Middle frontal gyrus (tissue), 1 donor: Measurements from ENCODE around the gene SERPINB13.

Experiments
- DNase-seq: peaks from one replicate; pipeline ENCODE4 v3.0.0-alpha.2; 2015; ENCODE audit warnings: low spot score; ENCODE audit errors: extremely low spot score

The SERPINB13 gene

DNA sequence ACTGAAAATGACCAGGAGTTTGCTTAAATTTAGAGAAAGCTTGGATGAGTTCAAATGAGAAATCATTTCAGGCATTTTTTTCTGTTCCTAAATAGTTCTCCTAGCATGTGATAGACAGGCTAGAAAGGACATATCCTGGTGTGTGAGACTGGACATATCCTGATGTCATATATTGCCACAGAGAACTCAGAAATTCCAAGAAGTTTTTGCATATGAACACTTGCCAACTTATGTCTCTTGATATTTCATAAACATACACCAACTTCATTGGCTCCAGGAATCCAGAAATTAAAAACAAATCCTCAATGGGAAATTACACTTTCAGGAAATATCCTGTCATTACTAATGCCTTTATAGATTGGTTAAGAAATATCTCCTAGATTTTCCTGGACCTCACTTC, 59.8 kb downstream of the SERPINB13 start:
- no peak for DNase-seq

DNA sequence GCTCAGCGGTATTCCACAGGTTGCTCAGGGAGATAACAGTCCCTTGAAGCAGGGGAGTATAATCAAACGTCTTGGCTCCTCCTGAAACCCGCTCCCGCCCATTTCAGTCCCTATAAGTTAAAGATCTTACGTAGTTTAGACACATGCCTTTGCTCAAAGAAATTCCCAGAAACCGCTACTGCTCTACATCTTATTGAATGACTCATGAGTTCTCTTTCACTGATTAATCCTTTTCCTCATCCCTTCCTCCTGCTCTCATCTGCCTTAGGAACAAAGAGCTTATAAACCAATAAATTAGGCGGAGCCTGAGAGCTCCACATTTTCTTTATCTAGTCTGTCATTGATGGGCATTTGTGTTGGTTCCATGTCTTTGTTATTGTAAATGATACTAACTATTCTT, 61.1 kb downstream of the SERPINB13 start:
- DNase-seq: no peak
